Naive B cell (primary cell): ENCODE data around the gene POLR2M. TPM values are rescaled to one million over a fixed set of nuclear protein-coding genes. Genes with fewer than 3 reads are reported as not detected.

Experiments
- ATAC-seq, 2 donors: fragments of 150-1000 bp; cut with Tn5 transposase; 2 replicates each; pipeline ENCODE4 v1.10.0; 2021; ENCODE audit warnings: low read depth in 2 of 2, mild to moderate bottlenecking in 2 of 2, moderate library complexity in 2 of 2
- DNase-seq: peaks from one replicate; pipeline ENCODE4 v3.0.0; 2022
- H3K27ac Mint-ChIP-seq, 6 donors: one replicate each; pipeline ENCODE4 v1.8.0; 2020 to 2022; ENCODE audit warnings: mild to moderate bottlenecking in 6 of 6, mixed read lengths in 6 of 6, moderate library complexity in 5 of 6, inconsistent platforms in 2 of 6
- H3K27me3 Mint-ChIP-seq, 3 donors: one replicate each; pipeline ENCODE4 v1.8.0; 2021 to 2022; ENCODE audit warnings: mixed read lengths in 3 of 3, mild to moderate bottlenecking in 1 of 3
- H3K36me3 Mint-ChIP-seq, 2 donors: one replicate each; pipeline ENCODE4 v1.8.0; 2020 to 2022; ENCODE audit warnings: mixed read lengths in 2 of 2, inconsistent platforms in 1 of 2, mild to moderate bottlenecking in 1 of 2
- H3K4me1 Mint-ChIP-seq, 3 donors: one replicate each; pipeline ENCODE4 v1.8.0; 2020 to 2022; ENCODE audit warnings: mixed read lengths in 3 of 3, inconsistent platforms in 1 of 3, mild to moderate bottlenecking in 1 of 3, moderate library complexity in 1 of 3
- H3K4me3 Mint-ChIP-seq, 8 donors: one replicate each; pipeline ENCODE4 v1.8.0; 2020 to 2022; ENCODE audit warnings: mild to moderate bottlenecking in 8 of 8, mixed read lengths in 8 of 8, moderate library complexity in 8 of 8, inconsistent platforms in 2 of 8
- H3K9me3 Mint-ChIP-seq, 7 donors: one replicate each; pipeline ENCODE4 v1.8.0; 2020 to 2022; ENCODE audit warnings: mixed read lengths in 7 of 7, mild to moderate bottlenecking in 5 of 7, inconsistent platforms in 2 of 7, moderate library complexity in 1 of 7
- polyA plus RNA-seq, 6 donors: library from polyadenylated mRNA; unstranded; fragments of 300-500 nt; fragmentation: Illumina TruSeq; gene quantifications; one replicate each; pipeline ENCODE4 v1.2.3, GENCODE V29; 2021; ENCODE audit warnings: low read depth in 6 of 6

Gene POLR2M
- polyA plus RNA-seq, 6 donors from 2014 or later: 62.5 to 75.8 (median 73.1) TPM

GRCh38 chr15:57698243-57698642 lies 8.3 kb upstream of the POLR2M start:
- DNase-seq (no peak), ATAC-seq (no peak)
- H3K4me1 Mint-ChIP-seq: no peaks in the 10 kb centered on the region
- peaks cover 34 to 61% (median 60%) of the 10 kb centered on the region in 3 donors for H3K27me3 Mint-ChIP-seq
- no peaks in the 10 kb centered on the region for H3K9me3 Mint-ChIP-seq
- H3K4me3 Mint-ChIP-seq: no peak overlapping the region
- H3K36me3 Mint-ChIP-seq: no peaks in the 10 kb centered on the region
- H3K27ac Mint-ChIP-seq: no peak overlapping the region

DNA sequence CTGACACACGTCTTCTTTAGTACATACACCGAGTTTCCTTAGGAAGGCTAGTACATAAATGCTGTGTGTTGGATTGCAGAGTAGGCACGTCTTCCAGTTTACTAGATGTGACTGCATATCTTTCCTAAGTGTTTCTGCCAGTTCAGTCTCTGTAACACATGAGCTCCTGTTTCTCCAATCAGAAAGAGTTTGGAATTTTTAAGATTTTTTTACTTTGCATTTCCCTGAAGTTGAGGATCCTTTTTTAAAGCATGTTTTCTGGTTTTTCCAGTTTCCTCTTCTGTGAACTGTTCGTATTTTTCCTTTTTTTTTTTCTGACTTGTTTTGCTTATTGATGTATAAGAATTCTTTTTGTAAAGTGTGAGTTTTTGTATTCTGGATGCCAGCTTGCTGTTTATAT lies 7.5 kb upstream of the POLR2M start:
- ATAC-seq (no peak), DNase-seq (no peak)
- no peaks in the 10 kb centered on the region for H3K4me1 Mint-ChIP-seq
- no peak overlapping the region for H3K4me3 Mint-ChIP-seq
- H3K27me3 Mint-ChIP-seq: peaks cover 34 to 61% (median 60%) of the 10 kb centered on the region in 3 donors
- no peaks in the 10 kb centered on the region for H3K9me3 Mint-ChIP-seq
- no peak overlapping the region for H3K27ac Mint-ChIP-seq
- H3K36me3 Mint-ChIP-seq: no peaks in the 10 kb centered on the region

GRCh38 chr15:57703387-57703786 lies 3.1 kb upstream of the POLR2M start:
- Mint-ChIP-seq H3K4me1 (peaks cover 12 to 27% (median 21%) of the 10 kb centered on the region in 3 donors), H3K4me3 (no peak overlapping the region), H3K36me3 (no peaks in the 10 kb centered on the region), H3K9me3 (no peaks in the 10 kb centered on the region), H3K27me3 (peaks cover 13 to 37% (median 30%) of the 10 kb centered on the region in 3 donors), H3K27ac (no peak overlapping the region)
- DNase-seq: no peak
- ATAC-seq: no peak

DNA sequence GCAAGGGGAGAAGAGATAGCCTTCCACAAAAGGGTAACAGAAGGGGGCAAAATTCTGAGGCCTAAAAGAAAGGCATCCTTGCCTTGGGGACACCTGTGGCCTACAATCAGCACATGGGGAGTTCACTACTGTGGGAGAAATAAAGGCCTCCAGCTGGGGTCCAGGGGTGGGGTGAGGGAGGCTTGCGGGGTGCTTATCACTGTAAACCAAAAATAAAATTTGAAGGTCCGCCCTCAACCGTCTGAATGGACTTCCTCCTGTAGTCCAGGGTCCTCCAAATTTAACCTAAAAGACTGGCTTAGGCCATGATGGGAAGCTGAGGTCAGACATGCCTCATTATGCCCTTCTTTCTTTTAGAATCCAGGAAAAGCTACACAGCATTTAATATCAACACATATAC lies 2.1 kb upstream of the POLR2M start:
- peak overlapping the region in 4 of 8 donors; percentile 27 to 89 (median 55) for H3K4me3 Mint-ChIP-seq
- H3K36me3 Mint-ChIP-seq: peaks cover 0 to under 1% of the 10 kb centered on the region in 2 donors
- ATAC-seq: no peak
- no peak for DNase-seq
- H3K9me3 Mint-ChIP-seq: no peaks in the 10 kb centered on the region
- peaks cover 12 to 37% (median 29%) of the 10 kb centered on the region in 3 donors for H3K4me1 Mint-ChIP-seq
- peak overlapping the region in 3 of 6 donors; percentile 14 to 73 (median 50) for H3K27ac Mint-ChIP-seq
- H3K27me3 Mint-ChIP-seq: peaks cover 10 to 32% (median 28%) of the 10 kb centered on the region in 3 donors

GRCh38 chr15:57705746-57706404 lies 639 bp upstream of the POLR2M start:
- Mint-ChIP-seq H3K27ac (peak overlapping the region; percentile 93 to 99 (median 96)), H3K4me1 (peaks cover 14 to 49% (median 36%) of the 10 kb centered on the region in 3 donors), H3K9me3 (no peaks in the 10 kb centered on the region), H3K36me3 (peaks cover 4 to 12% of the 10 kb centered on the region in 2 donors), H3K27me3 (peaks cover 6 to 18% (median 14%) of the 10 kb centered on the region in 3 donors), H3K4me3 (peak overlapping the region; percentile 83 to 94 (median 92))
- ATAC-seq: no peak
- DNase-seq: no peak

GRCh38 chr15:57708047-57708446 lies 1.5 kb downstream of the POLR2M start:
- ATAC-seq (no peak), DNase-seq (no peak)
- H3K36me3 Mint-ChIP-seq: peaks cover 20 to 21% of the 10 kb centered on the region in 2 donors
- no peaks in the 10 kb centered on the region for H3K9me3 Mint-ChIP-seq
- H3K27ac Mint-ChIP-seq: peak overlapping the region; percentile 93 to 99 (median 96)
- H3K4me3 Mint-ChIP-seq: peak overlapping the region; percentile 83 to 94 (median 92)
- peaks cover 27 to 56% (median 43%) of the 10 kb centered on the region in 3 donors for H3K4me1 Mint-ChIP-seq
- H3K27me3 Mint-ChIP-seq: no peaks in the 10 kb centered on the region

- Mint-ChIP-seq H3K4me3 (no peak overlapping the region), H3K36me3 (peaks cover 17 to 39% of the 10 kb centered on the region in 2 donors), H3K4me1 (peaks cover 0 to 6% (median 4%) of the 10 kb centered on the region in 3 donors), H3K27ac (peak overlapping the region in 1 of 6 donors; percentile 14), H3K9me3 (peaks cover 0 to 3% (median 0%) of the 10 kb centered on the region in 7 donors), H3K27me3 (no peaks in the 10 kb centered on the region)
- ATAC-seq: no peak
- DNase-seq: no peak
These were observed 11.8 kb downstream of the POLR2M start for GRCh38 chr15:57718309-57718708.

GRCh38 chr15:57720867-57721266 lies 14.4 kb downstream of the POLR2M start:
- ATAC-seq (no peak), DNase-seq (no peak)
- Mint-ChIP-seq H3K4me3 (no peak overlapping the region), H3K36me3 (peaks cover 31 to 41% of the 10 kb centered on the region in 2 donors), H3K27me3 (no peaks in the 10 kb centered on the region), H3K9me3 (peaks cover 0 to 10% (median 0%) of the 10 kb centered on the region in 7 donors), H3K27ac (no peak overlapping the region), H3K4me1 (no peaks in the 10 kb centered on the region)

DNA sequence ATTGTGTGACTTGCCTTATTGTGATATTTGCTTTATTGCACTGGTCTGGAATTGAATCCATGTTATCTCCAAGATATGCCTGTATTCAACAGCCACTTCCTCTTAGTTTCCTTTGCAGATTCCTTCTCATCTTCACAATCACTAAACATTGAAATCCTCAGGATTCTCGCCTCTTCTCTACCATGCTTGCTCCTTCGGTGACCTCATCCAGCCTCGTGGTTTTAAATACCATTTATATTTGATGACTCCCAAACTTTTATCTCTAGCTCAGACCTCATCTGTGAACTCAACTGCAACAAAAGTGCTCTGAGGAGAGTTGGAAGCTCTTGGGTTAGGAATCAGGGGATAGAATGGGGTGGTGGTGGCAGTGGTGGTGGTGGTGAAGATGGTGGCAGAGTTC lies 19.9 kb downstream of the POLR2M start:
- H3K9me3 Mint-ChIP-seq: peaks cover 0 to 10% (median 0%) of the 10 kb centered on the region in 7 donors

GRCh38 chr15:57727031-57727430 lies 20.5 kb downstream of the POLR2M start:
- Mint-ChIP-seq H3K9me3 (peaks cover 0 to 10% (median 0%) of the 10 kb centered on the region in 7 donors), H3K27me3 (no peaks in the 10 kb centered on the region), H3K4me1 (no peaks in the 10 kb centered on the region), H3K27ac (no peak overlapping the region), H3K4me3 (no peak overlapping the region), H3K36me3 (peaks cover 18 to 22% of the 10 kb centered on the region in 2 donors)
- DNase-seq (no peak), ATAC-seq (no peak)

More for the DNA sequence above, 19.9 kb downstream of the POLR2M start:
- Mint-ChIP-seq H3K27ac (no peak overlapping the region), H3K4me1 (no peaks in the 10 kb centered on the region), H3K27me3 (no peaks in the 10 kb centered on the region), H3K4me3 (no peak overlapping the region), H3K36me3 (peaks cover 18 to 22% of the 10 kb centered on the region in 2 donors)
- ATAC-seq (no peak), DNase-seq (no peak)

DNA sequence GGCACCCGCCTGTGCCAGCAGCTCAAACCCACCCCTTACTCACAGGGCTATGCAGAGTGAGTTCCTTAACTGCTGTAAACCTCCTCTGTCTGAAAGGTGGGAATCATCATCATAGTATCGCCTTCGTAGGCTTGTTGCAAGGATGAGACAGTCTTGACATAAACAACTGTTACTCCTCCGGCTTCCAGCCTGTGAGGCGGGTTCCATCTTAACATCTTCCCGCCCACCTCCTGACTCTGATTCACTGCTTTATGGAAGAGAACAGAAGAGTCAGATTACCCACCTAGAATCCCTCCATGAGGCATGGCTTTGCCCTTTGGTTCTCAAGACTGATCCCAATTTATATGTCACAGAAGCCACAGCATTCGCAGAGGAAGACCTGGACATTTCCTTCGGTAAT lies 21.9 kb downstream of the POLR2M start:
- Mint-ChIP-seq H3K9me3 (peaks cover 0 to 10% (median 0%) of the 10 kb centered on the region in 7 donors), H3K27ac (peak overlapping the region in 1 of 6 donors; percentile 32), H3K4me1 (no peaks in the 10 kb centered on the region), H3K36me3 (peaks cover 12 to 14% of the 10 kb centered on the region in 2 donors), H3K4me3 (no peak overlapping the region), H3K27me3 (no peaks in the 10 kb centered on the region)
- DNase-seq: no peak
- no peak for ATAC-seq

GRCh38 chr15:57730876-57731275 lies 24.4 kb downstream of the POLR2M start:
- no peak for ATAC-seq
- H3K4me1 Mint-ChIP-seq: no peaks in the 10 kb centered on the region
- H3K9me3 Mint-ChIP-seq: no peaks in the 10 kb centered on the region
- H3K27me3 Mint-ChIP-seq: no peaks in the 10 kb centered on the region
- DNase-seq: no peak
- H3K4me3 Mint-ChIP-seq: no peak overlapping the region
- no peak overlapping the region for H3K27ac Mint-ChIP-seq
- peaks cover 0 to 7% of the 10 kb centered on the region in 2 donors for H3K36me3 Mint-ChIP-seq

GRCh38 chr15:57731530-57732103 lies 25.1 kb downstream of the POLR2M start:
- Mint-ChIP-seq H3K9me3 (peaks cover 0 to 1% (median 0%) of the 10 kb centered on the region in 7 donors), H3K27me3 (no peaks in the 10 kb centered on the region), H3K4me1 (no peaks in the 10 kb centered on the region), H3K36me3 (peaks cover 0 to 7% of the 10 kb centered on the region in 2 donors), H3K27ac (no peak overlapping the region), H3K4me3 (no peak overlapping the region)
- DNase-seq (no peak), ATAC-seq (no peak)
